Stimulated activated memory B cell treated with anti-CD40 and anti-IgM and Interleukin-4, amounts not matched to agents 10 μg/mL and 1 μg/mL and 100 μg/mL, for 72 hours (primary cell): ENCODE results near the gene ZC3H8.
"Not testable (repeated sequence)": the region's sequence is repeated elsewhere in the genome, so short reads cannot be mapped to it uniquely, and the experiment has no call there.

ENCODE experiments used
- ATAC-seq: fragments of 150-1000 bp; cut with Tn5 transposase; 2 replicates; pipeline ENCODE4 v1.10.0; 2021
- H3K27ac Mint-ChIP-seq: one replicate; pipeline ENCODE4 v1.8.0; 2022; ENCODE audit warnings: mild to moderate bottlenecking, mixed read lengths
- H3K27me3 Mint-ChIP-seq: one replicate; pipeline ENCODE4 v1.8.0; 2022; ENCODE audit warnings: mixed read lengths
- H3K36me3 Mint-ChIP-seq: one replicate; pipeline ENCODE4 v1.8.0; 2022; ENCODE audit warnings: mixed read lengths
- H3K4me1 Mint-ChIP-seq: one replicate; pipeline ENCODE4 v1.8.0; 2022; ENCODE audit warnings: mixed read lengths
- H3K4me3 Mint-ChIP-seq: one replicate; pipeline ENCODE4 v1.8.0; 2022; ENCODE audit warnings: mild to moderate bottlenecking, moderate library complexity, mixed read lengths
- H3K9me3 Mint-ChIP-seq: one replicate; pipeline ENCODE4 v1.8.0; 2022; ENCODE audit warnings: mixed read lengths

Gene ZC3H8

GRCh38 chr2:112230371-112230770, 24.5 kb downstream of the ZC3H8 start:
- Mint-ChIP-seq H3K36me3 (peaks cover 48% of the 10 kb centered on the region), H3K4me1 (no peaks in the 10 kb centered on the region), H3K4me3 (no peak overlapping the region), H3K27me3 (no peaks in the 10 kb centered on the region), H3K9me3 (no peaks in the 10 kb centered on the region), H3K27ac (no peak overlapping the region)
- ATAC-seq = no peak

- Mint-ChIP-seq H3K4me3 (no peak overlapping the region), H3K4me1 (no peaks in the 10 kb centered on the region), H3K9me3 (no peaks in the 10 kb centered on the region), H3K27ac (peak overlapping the region; percentile 17), H3K27me3 (no peaks in the 10 kb centered on the region), H3K36me3 (peaks cover 56% of the 10 kb centered on the region)
- no peak for ATAC-seq
Observed at GRCh38 chr2:112229348-112229747, 25.5 kb downstream of the ZC3H8 start.

GRCh38 chr2:112220831-112221230, 34.0 kb downstream of the ZC3H8 start:
- H3K27ac Mint-ChIP-seq = no peak overlapping the region
- peaks cover 13% of the 10 kb centered on the region for H3K9me3 Mint-ChIP-seq
- no peak for ATAC-seq
- no peak overlapping the region for H3K4me3 Mint-ChIP-seq
- peaks cover 17% of the 10 kb centered on the region for H3K4me1 Mint-ChIP-seq
- peaks cover 24% of the 10 kb centered on the region for H3K36me3 Mint-ChIP-seq
- H3K27me3 Mint-ChIP-seq = no peaks in the 10 kb centered on the region

- H3K9me3 Mint-ChIP-seq = peaks cover 13% of the 10 kb centered on the region
- ATAC-seq = no peak
- no peak overlapping the region for H3K4me3 Mint-ChIP-seq
- H3K27ac Mint-ChIP-seq = no peak overlapping the region
- H3K27me3 Mint-ChIP-seq = no peaks in the 10 kb centered on the region
- peaks cover 25% of the 10 kb centered on the region for H3K36me3 Mint-ChIP-seq
- peaks cover 17% of the 10 kb centered on the region for H3K4me1 Mint-ChIP-seq
Observed at GRCh38 chr2:112220186-112220585, 34.7 kb downstream of the ZC3H8 start.

GRCh38 chr2:112217854-112218253, 37.0 kb downstream of the ZC3H8 start:
- peaks cover 28% of the 10 kb centered on the region for H3K36me3 Mint-ChIP-seq
- no peak for ATAC-seq

GRCh38 chr2:112216167-112216566, 38.7 kb downstream of the ZC3H8 start:
- Mint-ChIP-seq H3K4me3 (no peak overlapping the region), H3K4me1 (peaks cover 6% of the 10 kb centered on the region), H3K9me3 (peaks cover 7% of the 10 kb centered on the region), H3K27ac (no peak overlapping the region), H3K36me3 (peaks cover 41% of the 10 kb centered on the region), H3K27me3 (no peaks in the 10 kb centered on the region)
- no peak for ATAC-seq

More at GRCh38 chr2:112217854-112218253, 37.0 kb downstream of the ZC3H8 start:
- H3K9me3 Mint-ChIP-seq = peaks cover 15% of the 10 kb centered on the region
- no peaks in the 10 kb centered on the region for H3K27me3 Mint-ChIP-seq
- H3K4me3 Mint-ChIP-seq = no peak overlapping the region
- H3K27ac Mint-ChIP-seq = no peak overlapping the region
- H3K4me1 Mint-ChIP-seq = peaks cover 17% of the 10 kb centered on the region

- H3K36me3 Mint-ChIP-seq = peaks cover 35% of the 10 kb centered on the region
- H3K27ac Mint-ChIP-seq, H3K4me1 Mint-ChIP-seq, H3K4me3 Mint-ChIP-seq, ATAC-seq, H3K27me3 Mint-ChIP-seq: not testable (repeated sequence)
- peaks cover 13% of the 10 kb centered on the region for H3K9me3 Mint-ChIP-seq
Observed at GRCh38 chr2:112207905-112208304, 46.9 kb downstream of the ZC3H8 start.

- Mint-ChIP-seq H3K4me1 (peaks cover 3% of the 10 kb centered on the region), H3K36me3 (peaks cover 7% of the 10 kb centered on the region)
Observed at GRCh38 chr2:112204411-112204810, 50.4 kb downstream of the ZC3H8 start.

GRCh38 chr2:112201696-112202430, 53.0 kb downstream of the ZC3H8 start:
- H3K9me3 Mint-ChIP-seq = peaks cover 16% of the 10 kb centered on the region
- H3K36me3 Mint-ChIP-seq = peaks cover 6% of the 10 kb centered on the region
- no peak overlapping the region for H3K4me3 Mint-ChIP-seq
- H3K27ac Mint-ChIP-seq = no peak overlapping the region
- no peaks in the 10 kb centered on the region for H3K27me3 Mint-ChIP-seq
- ATAC-seq = no peak
- peaks cover 10% of the 10 kb centered on the region for H3K4me1 Mint-ChIP-seq

More at GRCh38 chr2:112204411-112204810, 50.4 kb downstream of the ZC3H8 start:
- Mint-ChIP-seq H3K9me3 (peaks cover 15% of the 10 kb centered on the region), H3K4me3 (no peak overlapping the region), H3K27ac (no peak overlapping the region), H3K27me3 (no peaks in the 10 kb centered on the region)
- ATAC-seq = no peak

- no peak overlapping the region for H3K4me3 Mint-ChIP-seq
- peaks cover 10% of the 10 kb centered on the region for H3K4me1 Mint-ChIP-seq
- peaks cover 1% of the 10 kb centered on the region for H3K36me3 Mint-ChIP-seq
- peak; percentile 95 for ATAC-seq
- H3K9me3 Mint-ChIP-seq = peaks cover 7% of the 10 kb centered on the region
- H3K27me3 Mint-ChIP-seq = no peaks in the 10 kb centered on the region
- peak overlapping the region; percentile 86 for H3K27ac Mint-ChIP-seq
Observed at GRCh38 chr2:112199188-112199587, 55.7 kb downstream of the ZC3H8 start.

GRCh38 chr2:112198780-112199179, 56.1 kb downstream of the ZC3H8 start:
- no peak overlapping the region for H3K4me3 Mint-ChIP-seq
- H3K4me1 Mint-ChIP-seq = peaks cover 10% of the 10 kb centered on the region
- peaks cover 6% of the 10 kb centered on the region for H3K9me3 Mint-ChIP-seq
- no peaks in the 10 kb centered on the region for H3K27me3 Mint-ChIP-seq
- peak; percentile 18 for ATAC-seq
- H3K36me3 Mint-ChIP-seq = no peaks in the 10 kb centered on the region
- H3K27ac Mint-ChIP-seq = peak overlapping the region; percentile 86

- H3K4me1 Mint-ChIP-seq = peaks cover 10% of the 10 kb centered on the region
- no peak overlapping the region for H3K4me3 Mint-ChIP-seq
- ATAC-seq = no peak
- H3K27me3 Mint-ChIP-seq = no peaks in the 10 kb centered on the region
- peak overlapping the region; percentile 86 for H3K27ac Mint-ChIP-seq
- peaks cover 3% of the 10 kb centered on the region for H3K9me3 Mint-ChIP-seq
- H3K36me3 Mint-ChIP-seq = no peaks in the 10 kb centered on the region
Observed at GRCh38 chr2:112197868-112198267, 57.0 kb downstream of the ZC3H8 start.

- H3K27ac Mint-ChIP-seq = no peak overlapping the region
- no peak overlapping the region for H3K4me3 Mint-ChIP-seq
- no peaks in the 10 kb centered on the region for H3K27me3 Mint-ChIP-seq
- H3K9me3 Mint-ChIP-seq = peaks cover 3% of the 10 kb centered on the region
- H3K4me1 Mint-ChIP-seq = peaks cover 10% of the 10 kb centered on the region
- H3K36me3 Mint-ChIP-seq = no peaks in the 10 kb centered on the region
- no peak for ATAC-seq
Observed at GRCh38 chr2:112195950-112196349, 58.9 kb downstream of the ZC3H8 start.

- Mint-ChIP-seq H3K4me1 (peaks cover 10% of the 10 kb centered on the region), H3K27me3 (no peaks in the 10 kb centered on the region), H3K4me3 (no peak overlapping the region), H3K27ac (no peak overlapping the region), H3K9me3 (peaks cover 3% of the 10 kb centered on the region), H3K36me3 (no peaks in the 10 kb centered on the region)
- ATAC-seq = no peak
Observed at GRCh38 chr2:112195167-112195766, 59.6 kb downstream of the ZC3H8 start.

- no peak for ATAC-seq
- no peak overlapping the region for H3K4me3 Mint-ChIP-seq
- H3K4me1 Mint-ChIP-seq = peaks cover 8% of the 10 kb centered on the region
- H3K9me3 Mint-ChIP-seq = peaks cover 2% of the 10 kb centered on the region
- no peak overlapping the region for H3K27ac Mint-ChIP-seq
- H3K36me3 Mint-ChIP-seq = no peaks in the 10 kb centered on the region
- H3K27me3 Mint-ChIP-seq = no peaks in the 10 kb centered on the region
Observed at GRCh38 chr2:112194482-112194881, 60.4 kb downstream of the ZC3H8 start.

GRCh38 chr2:112194028-112194427, 60.8 kb downstream of the ZC3H8 start:
- H3K27me3 Mint-ChIP-seq = no peaks in the 10 kb centered on the region
- no peak overlapping the region for H3K4me3 Mint-ChIP-seq
- no peak overlapping the region for H3K27ac Mint-ChIP-seq
- H3K4me1 Mint-ChIP-seq = peaks cover 4% of the 10 kb centered on the region
- H3K36me3 Mint-ChIP-seq = no peaks in the 10 kb centered on the region
- H3K9me3 Mint-ChIP-seq = no peaks in the 10 kb centered on the region
- ATAC-seq = no peak
